SU-DHL-6 (cell line): ENCODE data around the gene CAP2.

ENCODE experiments used
- CTCF ChIP-seq: fragments of 200-600 bp; sonication (generic); IDR thresholded peaks from one replicate; pipeline ENCODE4 v1.5.1; 2017; ENCODE audit warnings: antibody characterized with exemption, mild to moderate bottlenecking, low read length, moderate library complexity; ENCODE audit not compliant: insufficient read depth, poor library complexity, severe bottlenecking
- EZH2phosphoT487 ChIP-seq: fragments of 200-600 bp; sonication (generic), shearing (Covaris generic); conservative IDR thresholded peaks from 2 replicates; pipeline ENCODE4 v1.6.1; 2018; ENCODE audit warnings: mild to moderate bottlenecking, antibody characterized with exemption, low read length, moderate library complexity, mixed read lengths

GRCh38 chr6:17490724-17491123 lies 97.3 kb downstream of the CAP2 start:
- TF ChIP-seq CTCF (no peak), EZH2phosphoT487 (no peak)
